Breast epithelium (tissue), 3 donors: ENCODE measurements around the gene SMAD6.

ENCODE experiments used
- POLR2A ChIP-seq: fragments of 450-650 bp; IDR thresholded peaks from one replicate; pipeline ENCODE4 v1.6.1; 2016; ENCODE audit warnings: antibody characterized with exemption, mild to moderate bottlenecking, moderate library complexity
- TF ChIP-seq, protein P1 (sequence below), 3 donors: fragments of 450-650 bp; IDR thresholded peaks; one replicate each; pipeline ENCODE4 v1.5.1; 2016 to 2017; ENCODE audit warnings: antibody characterized with exemption in 3 of 3, mild to moderate bottlenecking in 3 of 3, moderate library complexity in 3 of 3

DNA sequence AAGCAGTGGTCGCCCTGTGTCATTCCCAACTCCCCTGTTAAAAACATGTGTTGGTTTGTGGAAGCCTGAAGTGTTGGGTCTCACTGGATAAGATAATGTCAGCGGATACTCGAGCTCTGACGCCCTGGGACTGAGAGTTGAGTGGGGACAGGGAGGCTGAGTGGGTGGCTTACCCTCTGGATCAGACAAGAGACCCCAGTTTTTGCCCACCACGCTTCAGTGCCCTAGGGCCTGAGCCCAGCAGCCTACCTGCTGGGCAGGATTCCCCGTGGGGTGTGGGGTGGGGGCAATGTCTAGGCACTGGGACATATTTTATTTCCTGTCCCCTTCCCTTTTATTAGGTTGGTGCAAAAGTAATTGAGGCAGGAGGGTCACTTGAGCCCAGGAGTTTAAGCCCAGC, 75.0 kb downstream of the SMAD6 start:
- TF ChIP-seq, protein P1, sequence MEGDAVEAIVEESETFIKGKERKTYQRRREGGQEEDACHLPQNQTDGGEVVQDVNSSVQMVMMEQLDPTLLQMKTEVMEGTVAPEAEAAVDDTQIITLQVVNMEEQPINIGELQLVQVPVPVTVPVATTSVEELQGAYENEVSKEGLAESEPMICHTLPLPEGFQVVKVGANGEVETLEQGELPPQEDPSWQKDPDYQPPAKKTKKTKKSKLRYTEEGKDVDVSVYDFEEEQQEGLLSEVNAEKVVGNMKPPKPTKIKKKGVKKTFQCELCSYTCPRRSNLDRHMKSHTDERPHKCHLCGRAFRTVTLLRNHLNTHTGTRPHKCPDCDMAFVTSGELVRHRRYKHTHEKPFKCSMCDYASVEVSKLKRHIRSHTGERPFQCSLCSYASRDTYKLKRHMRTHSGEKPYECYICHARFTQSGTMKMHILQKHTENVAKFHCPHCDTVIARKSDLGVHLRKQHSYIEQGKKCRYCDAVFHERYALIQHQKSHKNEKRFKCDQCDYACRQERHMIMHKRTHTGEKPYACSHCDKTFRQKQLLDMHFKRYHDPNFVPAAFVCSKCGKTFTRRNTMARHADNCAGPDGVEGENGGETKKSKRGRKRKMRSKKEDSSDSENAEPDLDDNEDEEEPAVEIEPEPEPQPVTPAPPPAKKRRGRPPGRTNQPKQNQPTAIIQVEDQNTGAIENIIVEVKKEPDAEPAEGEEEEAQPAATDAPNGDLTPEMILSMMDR (IDR thresholded peaks at IDR 0.05) = no peak
- TF ChIP-seq POLR2A = no peak
